ENCODE measurements around the gene SELENBP1. TPM values are rescaled to one million over a fixed set of nuclear protein-coding genes. Genes with fewer than 3 reads are reported as not detected.
A peak's percentile ranks its signal among the peaks of the same experiment; 100 is the strongest.

The SELENBP1 gene
- total RNA-seq, 1 donor: 26.8 TPM

GRCh38 chr1:151334822-151335221 lies 37.7 kb downstream of the SELENBP1 start:
- no peak for TF ChIP-seq CTCF (IDR thresholded peaks at IDR 0.05; ENCODE audit: insufficient read depth, low read length)
- no peak for DNase-seq (ENCODE audit: low read depth)
- H3K4me3 ChIP-seq (ENCODE audit: low read depth, low read length): no peak overlapping the region

- DNase-seq (ENCODE audit: low read depth): no peak
- H3K4me3 ChIP-seq (ENCODE audit: low read depth, low read length): peak overlapping the region; percentile 63
- no peak for TF ChIP-seq CTCF (IDR thresholded peaks at IDR 0.05; ENCODE audit: insufficient read depth, low read length)
These were observed 44.4 kb downstream of the SELENBP1 start for GRCh38 chr1:151327903-151328674.

GRCh38 chr1:151327223-151327902 lies 45.1 kb downstream of the SELENBP1 start, which contains the start of gene PI4KB:
Gene PI4KB, minus strand, starts transcription at chr1:151327416. Its CDS starts 10,935 bp downstream, at chr1:151316481.
- H3K4me3 ChIP-seq (ENCODE audit: low read depth, low read length): peak within 1 kb of the TSS; percentile 90
- no peak for TF ChIP-seq CTCF (IDR thresholded peaks at IDR 0.05; ENCODE audit: insufficient read depth, low read length)
- DNase-seq (ENCODE audit: low read depth): peak; percentile 99

- no peak for TF ChIP-seq CTCF (IDR thresholded peaks at IDR 0.05; ENCODE audit: insufficient read depth, low read length)
- peak overlapping the region; percentile 90 for H3K4me3 ChIP-seq (ENCODE audit: low read depth, low read length)
- DNase-seq (ENCODE audit: low read depth): peak; percentile 52
These were observed 45.8 kb downstream of the SELENBP1 start for GRCh38 chr1:151326619-151327222.

- peak overlapping the region; percentile 90 for H3K4me3 ChIP-seq (ENCODE audit: low read depth, low read length)
- no peak for DNase-seq (ENCODE audit: low read depth)
- no peak for TF ChIP-seq CTCF (IDR thresholded peaks at IDR 0.05; ENCODE audit: insufficient read depth, low read length)
These were observed 46.7 kb downstream of the SELENBP1 start for GRCh38 chr1:151325646-151326429.

- H3K4me3 ChIP-seq (ENCODE audit: low read depth, low read length): peak overlapping the region; percentile 13
- DNase-seq (ENCODE audit: low read depth): no peak
- TF ChIP-seq CTCF (IDR thresholded peaks at IDR 0.05; ENCODE audit: insufficient read depth, low read length): no peak
These were observed 47.3 kb downstream of the SELENBP1 start for GRCh38 chr1:151325231-151325630.
